COLO829 (cell line): Measurements from ENCODE around the gene FADS3.

Experiments
- DNase-seq: peaks from one replicate; pipeline ENCODE4 v3.0.0; 2012; ENCODE audit warnings: low spot score

FADS3 gene

GRCh38 chr11:61913699-61914395 lies 22.5 kb upstream of the FADS3 start:
- no peak for DNase-seq

- DNase-seq = no peak
Observed at GRCh38 chr11:61912991-61913698, 21.8 kb upstream of the FADS3 start.

DNA sequence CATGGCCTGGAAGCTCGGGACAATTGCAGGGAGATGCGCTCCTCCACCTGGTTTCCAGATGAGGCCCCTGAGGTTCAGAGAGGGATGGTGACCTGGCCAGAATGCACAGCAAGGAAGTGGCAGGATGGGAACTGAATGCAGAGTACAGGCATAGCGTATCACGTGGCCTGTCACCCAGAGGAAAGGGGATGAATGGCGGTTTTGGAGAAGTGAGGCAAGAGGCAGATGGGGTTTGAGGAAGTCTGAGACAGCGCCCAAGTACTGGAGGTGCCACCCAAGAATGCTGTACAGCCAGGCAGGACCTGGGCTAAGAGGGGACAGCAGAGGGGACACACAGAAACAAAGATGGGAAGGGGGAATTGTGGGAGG lies 21.2 kb upstream of the FADS3 start:
- no peak for DNase-seq

DNA sequence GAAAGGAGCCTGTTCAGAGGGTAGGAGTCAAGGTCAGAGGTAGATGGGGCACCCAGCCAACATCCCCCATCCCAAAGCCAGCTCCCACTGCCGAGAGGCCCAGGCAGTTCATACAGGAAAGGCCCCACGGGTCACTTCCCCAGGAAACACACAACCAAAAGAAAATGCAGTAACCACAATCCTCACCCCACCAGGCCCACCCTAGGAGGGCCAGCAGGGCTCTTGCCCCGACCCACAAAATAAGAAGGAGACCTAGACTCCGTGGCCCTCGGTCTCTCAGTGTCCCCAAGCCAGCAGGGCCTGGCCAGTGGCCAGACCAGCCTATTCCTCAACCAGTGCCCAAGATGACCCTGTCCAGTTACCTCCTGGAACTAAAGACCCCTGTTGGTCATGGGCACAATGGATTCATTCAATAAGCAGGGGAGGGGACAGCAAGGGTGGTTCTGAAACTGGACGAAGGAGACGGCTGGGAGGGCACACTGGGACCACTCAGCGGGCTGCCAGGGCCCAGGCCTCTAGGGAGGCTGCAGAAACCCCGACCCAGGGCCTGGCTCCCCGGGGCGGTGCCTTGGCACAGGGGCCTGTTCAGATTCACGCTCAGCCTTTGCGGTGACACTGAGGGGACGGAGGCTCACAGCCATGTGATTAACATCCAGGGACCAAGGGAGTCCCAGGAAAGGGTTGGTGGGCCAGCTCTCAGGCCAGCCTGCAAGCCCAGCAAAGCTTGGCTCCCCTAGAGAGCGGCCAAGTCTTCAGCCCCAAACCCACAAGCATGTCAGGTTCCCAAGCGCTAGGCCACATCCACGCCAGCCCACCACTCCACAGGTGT lies 20.6 kb upstream of the FADS3 start:
- no peak for DNase-seq

GRCh38 chr11:61911128-61911700 lies 19.9 kb upstream of the FADS3 start:
- no peak for DNase-seq

GRCh38 chr11:61910187-61911127 lies 19.1 kb upstream of the FADS3 start:
- no peak for DNase-seq

- DNase-seq = no peak
Observed at GRCh38 chr11:61908730-61909316, 17.5 kb upstream of the FADS3 start.

GRCh38 chr11:61907871-61908729 lies 16.8 kb upstream of the FADS3 start:
- no peak for DNase-seq

- no peak for DNase-seq
Observed at GRCh38 chr11:61907282-61907681, 15.9 kb upstream of the FADS3 start.

DNA sequence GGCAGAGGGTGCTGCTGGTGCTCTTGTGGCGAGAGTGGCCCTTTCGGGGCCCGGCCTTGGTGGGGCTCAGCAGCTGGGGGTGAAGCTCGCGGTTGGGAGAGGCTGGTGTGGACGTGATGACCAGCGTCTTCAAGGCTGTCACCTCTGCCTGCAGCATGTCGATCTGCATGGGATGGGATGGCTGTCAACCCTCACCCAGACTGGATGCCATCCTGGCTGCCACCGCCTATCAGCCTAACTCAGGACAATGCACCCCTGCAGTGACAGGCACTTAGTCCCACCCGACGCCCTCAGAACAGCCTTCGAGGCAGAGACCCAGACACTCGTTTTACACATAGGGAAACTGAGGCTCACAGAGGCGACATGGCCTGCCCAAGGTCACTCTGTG lies 15.2 kb upstream of the FADS3 start:
- DNase-seq = no peak

GRCh38 chr11:61905801-61906521 lies 14.6 kb upstream of the FADS3 start:
- DNase-seq = no peak

DNA sequence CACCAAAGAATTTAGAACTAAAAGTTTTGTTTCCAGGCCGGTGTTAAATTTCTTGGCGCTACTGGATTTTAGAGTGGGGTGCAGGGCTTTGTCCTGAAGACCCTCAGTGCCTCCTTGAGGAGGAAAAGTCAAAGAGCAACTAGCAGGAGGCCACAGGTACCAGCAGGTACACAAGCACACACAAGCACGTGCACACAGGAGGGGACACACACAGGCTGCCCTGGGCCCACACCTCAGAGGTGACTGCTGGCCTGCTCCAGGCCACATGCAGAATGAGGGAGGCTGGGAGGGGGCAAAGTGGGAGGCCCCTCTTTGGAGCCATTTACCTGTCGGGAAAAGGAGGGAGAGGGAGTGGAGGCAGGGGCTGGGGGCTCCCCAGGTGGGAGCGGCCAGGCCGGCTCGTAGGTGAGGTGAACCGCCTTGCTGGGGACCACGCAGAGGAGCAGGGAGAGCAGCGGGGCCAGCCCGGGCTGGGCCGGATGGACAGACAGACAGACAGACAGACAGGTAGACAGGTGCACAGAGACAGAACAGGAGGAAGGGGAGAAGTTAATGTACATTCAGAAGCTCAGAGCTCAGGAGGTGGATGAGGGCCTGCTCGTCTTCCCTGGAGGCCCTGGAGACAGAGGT lies 13.8 kb upstream of the FADS3 start:
- DNase-seq = no peak

GRCh38 chr11:61904539-61905048 lies 13.2 kb upstream of the FADS3 start:
- DNase-seq = no peak

DNA sequence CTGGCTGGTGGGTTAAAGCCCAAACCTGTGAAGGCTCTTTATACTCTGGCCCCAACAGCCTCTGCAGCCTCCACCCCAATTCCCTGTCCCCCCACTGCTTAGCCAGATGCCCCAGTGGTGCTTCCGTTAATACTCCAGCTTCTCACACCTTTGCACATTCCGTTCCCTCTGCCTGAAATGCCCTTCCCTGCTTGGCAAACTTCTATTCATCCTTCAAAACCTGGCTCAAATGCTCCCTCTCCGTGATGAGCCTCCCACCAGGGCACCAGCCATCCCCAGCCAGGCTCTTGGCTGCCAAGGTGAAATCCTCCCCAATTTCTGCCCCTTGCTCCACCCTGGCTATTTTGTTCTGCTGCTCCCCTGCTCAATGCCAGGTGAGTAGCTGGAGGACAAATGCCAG lies 12.5 kb upstream of the FADS3 start:
- DNase-seq = no peak

DNA sequence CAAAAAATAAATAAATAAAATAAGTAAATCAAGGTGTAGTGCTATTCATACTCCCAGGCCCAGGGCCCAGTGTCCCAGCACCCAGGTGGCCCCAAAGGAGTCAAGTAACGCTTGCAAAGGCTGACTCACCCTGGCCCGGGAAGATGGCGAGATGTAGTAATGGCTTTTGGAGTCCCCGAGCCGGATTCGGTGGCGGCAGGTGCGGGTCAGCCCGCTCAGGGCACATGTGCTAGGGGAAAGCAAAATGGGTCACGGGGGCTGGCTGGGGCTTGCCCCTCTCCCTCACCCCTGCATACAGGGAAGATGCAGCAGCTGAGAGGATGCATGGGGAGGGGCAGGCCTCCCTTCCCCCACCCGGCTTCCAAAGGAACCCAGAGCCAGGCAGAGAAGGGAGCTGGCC lies 11.0 kb upstream of the FADS3 start:
- DNase-seq = no peak

DNA sequence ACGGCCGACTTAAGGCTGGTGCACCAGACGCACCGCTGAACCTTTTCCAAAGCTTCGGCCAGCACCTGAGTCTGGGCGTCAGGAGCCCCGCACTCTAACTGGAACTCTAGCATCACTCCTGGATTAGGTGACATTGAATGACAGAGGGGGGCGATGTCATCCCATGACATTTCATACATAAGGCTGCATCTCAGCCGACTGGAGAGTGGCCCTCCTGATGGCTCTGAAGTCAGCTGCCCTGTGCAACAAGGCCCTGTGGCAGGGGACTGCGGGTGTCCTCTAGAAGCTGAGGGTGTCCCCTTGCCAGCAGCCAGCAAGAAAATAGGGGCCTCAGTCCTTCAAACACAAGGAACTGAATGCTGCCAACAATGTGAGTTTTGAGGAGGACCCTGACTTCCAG lies 10.1 kb upstream of the FADS3 start:
- DNase-seq = no peak

- no peak for DNase-seq
Observed at GRCh38 chr11:61900251-61900650, 8.9 kb upstream of the FADS3 start.

GRCh38 chr11:61899146-61899841 lies 7.9 kb upstream of the FADS3 start:
- peak; percentile 72 for DNase-seq
